H9 (cell line): ENCODE results near the gene GABRR3. TPM values are rescaled to one million over a fixed set of nuclear protein-coding genes. Genes with fewer than 3 reads are reported as not detected.

Experiments
- DNase-seq: peaks from one replicate; pipeline ENCODE4 v3.0.0-alpha.2; 2017
- H2AFZ ChIP-seq: one replicate; pipeline ENCODE4 v1.6.1; 2013; ENCODE audit warnings: mild to moderate bottlenecking, low read length, control low read depth, moderate library complexity
- H2AK5ac ChIP-seq: 2 replicates; pipeline ENCODE4 v1.6.1; 2013; ENCODE audit warnings: low read length, control low read depth, mixed read lengths; ENCODE audit not compliant: insufficient read length
- H2BK120ac ChIP-seq: one replicate; pipeline ENCODE4 v1.6.1; 2013; ENCODE audit warnings: low read depth, mild to moderate bottlenecking, low read length, control low read depth, inconsistent platforms; ENCODE audit not compliant: poor library complexity, severe bottlenecking
- H2BK12ac ChIP-seq: 2 replicates; pipeline ENCODE4 v1.6.1; 2013; ENCODE audit warnings: low read length, control low read depth, mixed read lengths, low read depth; ENCODE audit not compliant: insufficient read length
- H2BK15ac ChIP-seq: 2 replicates; pipeline ENCODE4 v1.6.1; 2013; ENCODE audit warnings: low read depth, low read length, control low read depth
- H2BK20ac ChIP-seq: one replicate; pipeline ENCODE4 v1.6.1; 2013; ENCODE audit warnings: low read depth, mild to moderate bottlenecking, low read length, control low read depth, inconsistent platforms; ENCODE audit not compliant: poor library complexity, severe bottlenecking
- H2BK5ac ChIP-seq: 2 replicates; pipeline ENCODE4 v1.6.1; 2013; ENCODE audit warnings: low read length, control low read depth, mixed read lengths; ENCODE audit not compliant: insufficient read length
- H3K14ac ChIP-seq: 2 replicates; pipeline ENCODE4 v1.6.1; 2013; ENCODE audit warnings: low read length, control low read depth; ENCODE audit not compliant: insufficient read depth
- H3K18ac ChIP-seq: 2 replicates; pipeline ENCODE4 v1.6.1; 2013; ENCODE audit warnings: low read depth, mild to moderate bottlenecking, mixed read lengths, low read length, control low read depth; ENCODE audit not compliant: insufficient read length
- H3K23ac ChIP-seq: 2 replicates; pipeline ENCODE4 v1.6.1; 2013; ENCODE audit warnings: low read length, control low read depth, mixed read lengths, low read depth; ENCODE audit not compliant: insufficient read length
- H3K23me2 ChIP-seq: 2 replicates; pipeline ENCODE4 v1.6.1; 2013; ENCODE audit warnings: low read depth, mild to moderate bottlenecking, mixed read lengths, low read length, control low read depth; ENCODE audit not compliant: insufficient read length, poor library complexity, severe bottlenecking
- H3K27ac ChIP-seq: 2 replicates; pipeline ENCODE4 v1.5.1; 2013; ENCODE audit warnings: low read length, control low read depth, mixed read lengths, low read depth; ENCODE audit not compliant: insufficient read length
- H3K27me3 ChIP-seq: 2 replicates; pipeline ENCODE4 v1.6.1; 2013; ENCODE audit warnings: low read length, control low read depth, inconsistent platforms; ENCODE audit not compliant: insufficient read depth
- H3K4ac ChIP-seq: 2 replicates; pipeline ENCODE4 v1.6.1; 2013; ENCODE audit warnings: low read depth, mild to moderate bottlenecking, control low read depth, inconsistent platforms, low read length, moderate library complexity
- H3K4me1 ChIP-seq: 2 replicates; pipeline ENCODE4 v1.6.1; 2013; ENCODE audit warnings: low read length, control low read depth, inconsistent platforms; ENCODE audit not compliant: insufficient read depth
- H3K4me2 ChIP-seq: 2 replicates; pipeline ENCODE4 v1.6.1; 2013; ENCODE audit warnings: low read length, control low read depth, mixed read lengths; ENCODE audit not compliant: insufficient read length, insufficient read depth
- H3K56ac ChIP-seq: 2 replicates; pipeline ENCODE4 v1.6.1; 2013; ENCODE audit warnings: low read depth, mild to moderate bottlenecking, mixed read lengths, low read length, control low read depth; ENCODE audit not compliant: insufficient read length
- H3K79me1 ChIP-seq: 2 replicates; pipeline ENCODE4 v1.6.1; 2013; ENCODE audit warnings: low read depth, mild to moderate bottlenecking, moderate library complexity, low read length, control low read depth, inconsistent platforms; ENCODE audit not compliant: insufficient read depth, poor library complexity, severe bottlenecking
- H3K79me2 ChIP-seq: 2 replicates; pipeline ENCODE4 v1.6.1; 2013; ENCODE audit warnings: low read length, control low read depth, inconsistent platforms; ENCODE audit not compliant: insufficient read depth
- H3K9ac ChIP-seq: 2 replicates; pipeline ENCODE4 v1.6.1; 2013; ENCODE audit warnings: low read length, control low read depth, mixed read lengths; ENCODE audit not compliant: insufficient read length; ENCODE audit errors: extremely low read depth
- H3K9me3 ChIP-seq: one replicate; pipeline ENCODE4 v1.6.1; 2013; ENCODE audit warnings: low read depth, low read length, inconsistent platforms; ENCODE audit not compliant: control insufficient read depth
- H3T11ph ChIP-seq: one replicate; pipeline ENCODE4 v1.6.1; 2013; ENCODE audit warnings: mild to moderate bottlenecking, low read length, control low read depth, inconsistent platforms
- H4K20me1 ChIP-seq: one replicate; pipeline ENCODE4 v1.6.1; 2013; ENCODE audit not compliant: control insufficient read depth, insufficient read length, insufficient read depth
- H4K5ac ChIP-seq: 2 replicates; pipeline ENCODE4 v1.6.1; 2013; ENCODE audit warnings: low read depth, mild to moderate bottlenecking, mixed read lengths, low read length, control low read depth; ENCODE audit not compliant: insufficient read length
- H4K8ac ChIP-seq: replicated peaks from 2 replicates; pipeline ENCODE4 v1.6.1; 2013; ENCODE audit warnings: low read length, control low read depth, mixed read lengths, low read depth; ENCODE audit not compliant: insufficient read length
- H4K91ac ChIP-seq: 2 replicates; pipeline ENCODE4 v1.6.1; 2013; ENCODE audit warnings: low read depth, mild to moderate bottlenecking, moderate library complexity, mixed read lengths, low read length, control low read depth; ENCODE audit not compliant: insufficient read length
- H3K27ac Mint-ChIP-seq, 3 experiments: 2 replicates in 2 of 3; 3 replicates in 1 of 3; pipeline ENCODE4 v1.8.0; 2020 to 2021; ENCODE audit warnings: mixed read lengths in 3 of 3, mild to moderate bottlenecking in 1 of 3, moderate library complexity in 1 of 3
- H3K27me3 Mint-ChIP-seq: 2 replicates; pipeline ENCODE4 v1.8.0; 2021; ENCODE audit warnings: low read depth, mild to moderate bottlenecking, moderate library complexity, mixed read lengths
- H3K36me3 Mint-ChIP-seq, 3 experiments: 2 replicates in 2 of 3; 3 replicates in 1 of 3; pipeline ENCODE4 v1.8.0; 2020 to 2021; ENCODE audit warnings: low read depth in 3 of 3, mixed read lengths in 3 of 3; ENCODE audit not compliant: insufficient read depth in 1 of 3
- H3K4me1 Mint-ChIP-seq, 2 experiments: 2 replicates each; pipeline ENCODE4 v1.8.0; 2020; ENCODE audit warnings: mixed read lengths in 2 of 2
- H3K4me3 Mint-ChIP-seq, 2 experiments: 2 replicates in 1 of 2; 3 replicates in 1 of 2; pipeline ENCODE4 v1.8.0; 2020 to 2021; ENCODE audit warnings: mild to moderate bottlenecking in 2 of 2, mixed read lengths in 2 of 2, moderate library complexity in 1 of 2
- H3K9me3 Mint-ChIP-seq, 2 experiments: 2 replicates in 1 of 2; 3 replicates in 1 of 2; pipeline ENCODE4 v1.8.0; 2020; ENCODE audit warnings: mild to moderate bottlenecking in 2 of 2, mixed read lengths in 2 of 2, moderate library complexity in 1 of 2
- CTCF ChIP-seq: fragments of 200-600 bp; sonication (generic); conservative IDR thresholded peaks from 3 replicates; pipeline ENCODE4 v1.8.0; 2021; ENCODE audit warnings: antibody characterized with exemption, mild to moderate bottlenecking
- WGBS: extraction: QIAGEN DNeasy Blood & Tissue Kit; methylation state at CpG from one replicate; pipeline ENCODE4 v1.1.7; 2013; ENCODE audit warnings: missing lambda C conversion rate, low lambda C conversion rate, mixed read lengths; ENCODE audit not compliant: insufficient read length; ENCODE audit errors: extremely low coverage; 5-methylcytosine and 5-hydroxymethylcytosine counted together
- total RNA-seq: library from RNA; stranded (reverse); gene quantifications from 2 replicates; pipeline ENCODE4 v1.2.1, GENCODE V29; 2021

Gene GABRR3
- total RNA-seq, 1 experiment from 2014 or later, result not detected

GRCh38 chr3:98039322-98040024 lies 4.4 kb upstream of the GABRR3 start:
- H3K9ac ChIP-seq, result peak overlapping the region; percentile 43
- peaks cover 5 to 9% of the 10 kb centered on the region in 2 experiments; a peak in 4 of 5 replicates for H3K9me3 Mint-ChIP-seq

More at GRCh38 chr3:98039322-98040024, 4.4 kb upstream of the GABRR3 start:
- peak; percentile 70 for DNase-seq
- H2AFZ ChIP-seq, result peak overlapping the region; percentile 88
- H3K4me2 ChIP-seq, result peak overlapping the region; percentile 62
- no peak overlapping the region for H4K91ac ChIP-seq
- no peak overlapping the region for H3K27ac ChIP-seq
- no peaks in the 10 kb centered on the region for H4K20me1 ChIP-seq
- Mint-ChIP-seq H3K27ac (peak overlapping the region in 2 of 3 experiments; percentile 93 to 94; a peak in 5 of 7 replicates), H3K4me3 (peak overlapping the region; percentile 77 to 90), H3K36me3 (peaks cover 0 to 13% (median 0%) of the 10 kb centered on the region in 3 experiments; a peak in 2 of 7 replicates), H3K27me3 (no peaks in the 10 kb centered on the region), H3K4me1 (peaks cover 13 to 17% of the 10 kb centered on the region in 2 experiments)
- WGBS, result no CpG with 5 or more reads among the region's 13 CpGs
- no peak overlapping the region for H3K4ac ChIP-seq
- H2BK5ac ChIP-seq, result no peak overlapping the region
- no peak overlapping the region for H3K18ac ChIP-seq
- H2BK20ac ChIP-seq, result no peak overlapping the region
- no peaks in the 10 kb centered on the region for H3K79me2 ChIP-seq
- no peak overlapping the region for H3K56ac ChIP-seq
- H3K23me2 ChIP-seq, result no peaks in the 10 kb centered on the region
- H4K8ac ChIP-seq, result no peak overlapping the region
- H2BK15ac ChIP-seq, result no peak overlapping the region
- no peak overlapping the region for H3K14ac ChIP-seq
- no peak overlapping the region for H2AK5ac ChIP-seq
- no peak overlapping the region for H3T11ph ChIP-seq
- TF ChIP-seq CTCF, result peak; percentile 95
- H3K79me1 ChIP-seq, result no peaks in the 10 kb centered on the region
- no peak overlapping the region for H4K5ac ChIP-seq
- no peaks in the 10 kb centered on the region; the same call in 1 of the 2 replicates for H3K4me1 ChIP-seq
- H3K9me3 ChIP-seq, result no peaks in the 10 kb centered on the region
- no peak overlapping the region for H3K23ac ChIP-seq
- no peaks in the 10 kb centered on the region for H3K27me3 ChIP-seq
- no peak overlapping the region for H2BK120ac ChIP-seq
- no peak overlapping the region for H2BK12ac ChIP-seq
